HFFc6 (cell line): Measurements from ENCODE around the gene TFF1. TPM values are rescaled to one million over a fixed set of nuclear protein-coding genes. Genes with fewer than 3 reads are reported as not detected.

Experiments
- DNase-seq: peaks from one replicate; pipeline ENCODE4 v3.0.0-alpha.2; 2018
- H3K27ac Mint-ChIP-seq: 2 replicates; pipeline ENCODE4 v1.8.0; 2020; ENCODE audit warnings: mild to moderate bottlenecking, mixed read lengths
- H3K27me3 Mint-ChIP-seq: 2 replicates; pipeline ENCODE4 v1.8.0; 2021; ENCODE audit warnings: mild to moderate bottlenecking, moderate library complexity, mixed read lengths; ENCODE audit not compliant: insufficient read depth
- H3K36me3 Mint-ChIP-seq: 2 replicates; pipeline ENCODE4 v1.8.0; 2021; ENCODE audit warnings: low read depth, mixed read lengths
- H3K4me1 Mint-ChIP-seq: 2 replicates; pipeline ENCODE4 v1.8.0; 2020; ENCODE audit warnings: low read depth, mixed read lengths
- H3K4me3 Mint-ChIP-seq: 2 replicates; pipeline ENCODE4 v1.8.0; 2020; ENCODE audit warnings: mild to moderate bottlenecking, moderate library complexity, mixed read lengths
- H3K9me3 Mint-ChIP-seq: 2 replicates; pipeline ENCODE4 v1.8.0; 2020; ENCODE audit warnings: mild to moderate bottlenecking, mixed read lengths
- total RNA-seq, 6 experiments: library from RNA; stranded (reverse); fragmentation: NEBNext Ultra II Directional; extraction: Animal tissue kit (Norgen Biotek cat#: 25700); gene quantifications; 2 replicates in 1 of 6; 3 replicates in 5 of 6; pipeline ENCODE4 v1.2.3, GENCODE V29; 2021
- TF ChIP-seq, protein P1 (sequence below): fragments of 200-600 bp; sonication (generic); IDR thresholded peaks from 2 replicates; pipeline ENCODE4 v1.5.0; 2021; ENCODE audit warnings: antibody characterized with exemption, mild to moderate bottlenecking

TFF1 gene
- total RNA-seq, 6 experiments from 2014 or later, result not detected

DNA sequence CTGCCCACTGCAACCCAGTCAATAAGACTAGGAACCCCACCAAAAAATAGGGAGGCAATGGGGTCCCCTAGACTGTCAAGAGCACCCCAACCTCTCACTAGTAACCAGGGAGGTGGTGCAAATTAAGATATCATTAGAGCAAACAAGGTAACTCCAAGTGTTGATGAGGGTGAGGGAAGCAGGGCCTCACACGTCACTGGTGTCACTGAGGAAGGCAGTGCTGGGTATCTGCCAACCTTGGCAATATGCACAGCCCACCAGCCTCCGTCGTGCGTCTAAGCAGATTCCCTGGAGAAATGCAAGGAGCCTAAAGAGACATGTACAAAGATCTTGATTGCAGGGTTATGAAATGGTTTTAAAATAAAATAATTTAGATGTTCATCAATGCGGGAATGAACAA, 41.1 kb upstream of the TFF1 start:
- Mint-ChIP-seq H3K27ac (no peak overlapping the region), H3K27me3 (no peaks in the 10 kb centered on the region), H3K9me3 (peaks cover 32% of the 10 kb centered on the region), H3K4me1 (no peaks in the 10 kb centered on the region), H3K4me3 (no peak overlapping the region), H3K36me3 (no peaks in the 10 kb centered on the region)
- TF ChIP-seq, protein P1, sequence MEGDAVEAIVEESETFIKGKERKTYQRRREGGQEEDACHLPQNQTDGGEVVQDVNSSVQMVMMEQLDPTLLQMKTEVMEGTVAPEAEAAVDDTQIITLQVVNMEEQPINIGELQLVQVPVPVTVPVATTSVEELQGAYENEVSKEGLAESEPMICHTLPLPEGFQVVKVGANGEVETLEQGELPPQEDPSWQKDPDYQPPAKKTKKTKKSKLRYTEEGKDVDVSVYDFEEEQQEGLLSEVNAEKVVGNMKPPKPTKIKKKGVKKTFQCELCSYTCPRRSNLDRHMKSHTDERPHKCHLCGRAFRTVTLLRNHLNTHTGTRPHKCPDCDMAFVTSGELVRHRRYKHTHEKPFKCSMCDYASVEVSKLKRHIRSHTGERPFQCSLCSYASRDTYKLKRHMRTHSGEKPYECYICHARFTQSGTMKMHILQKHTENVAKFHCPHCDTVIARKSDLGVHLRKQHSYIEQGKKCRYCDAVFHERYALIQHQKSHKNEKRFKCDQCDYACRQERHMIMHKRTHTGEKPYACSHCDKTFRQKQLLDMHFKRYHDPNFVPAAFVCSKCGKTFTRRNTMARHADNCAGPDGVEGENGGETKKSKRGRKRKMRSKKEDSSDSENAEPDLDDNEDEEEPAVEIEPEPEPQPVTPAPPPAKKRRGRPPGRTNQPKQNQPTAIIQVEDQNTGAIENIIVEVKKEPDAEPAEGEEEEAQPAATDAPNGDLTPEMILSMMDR, result no peak
- DNase-seq, result no peak

DNA sequence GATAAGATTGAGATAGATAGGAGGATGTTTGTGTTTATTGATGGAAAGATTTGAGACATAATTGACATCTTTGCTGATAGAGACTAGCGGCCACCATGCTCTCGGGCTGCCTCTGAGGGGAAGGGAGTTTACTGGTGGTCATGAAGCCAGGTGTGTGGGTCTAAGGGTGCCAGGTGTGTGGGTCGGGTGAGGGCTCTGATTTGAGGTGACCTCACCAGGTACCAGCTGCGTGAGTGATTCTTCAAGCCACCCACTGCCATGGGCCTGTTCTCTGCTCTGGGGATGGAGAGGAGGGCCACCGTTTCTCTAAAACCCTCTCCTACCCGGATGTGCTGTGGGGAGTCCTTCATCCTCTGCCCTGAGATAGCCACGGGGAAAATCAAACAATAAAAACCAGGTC, 40.5 kb upstream of the TFF1 start:
- DNase-seq, result no peak
- Mint-ChIP-seq H3K9me3 (peaks cover 36% of the 10 kb centered on the region), H3K4me1 (no peaks in the 10 kb centered on the region), H3K27me3 (no peaks in the 10 kb centered on the region), H3K4me3 (no peak overlapping the region), H3K27ac (no peak overlapping the region), H3K36me3 (no peaks in the 10 kb centered on the region)
- TF ChIP-seq, protein P1, result no peak

DNA sequence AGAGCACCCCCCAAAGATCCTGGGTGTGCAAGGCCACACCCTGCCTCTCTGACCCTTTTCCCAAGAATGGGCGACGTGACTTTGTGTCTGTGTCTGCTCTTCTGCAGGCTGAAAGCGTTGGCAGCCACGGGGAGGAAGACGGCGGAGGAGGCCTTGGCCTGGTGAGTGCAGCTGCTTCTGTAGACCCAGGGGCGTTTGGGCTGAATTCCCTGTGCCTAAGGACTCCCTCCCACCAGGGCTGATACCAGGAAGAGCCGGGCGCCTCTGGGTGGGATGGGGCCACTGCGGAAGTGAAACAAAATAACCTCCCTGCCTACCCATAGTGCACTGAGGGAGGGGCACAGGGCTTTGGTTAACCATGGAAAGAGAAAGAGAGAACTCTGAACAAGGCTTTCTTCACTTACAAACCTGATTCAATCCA, 39.9 kb upstream of the TFF1 start:
- Mint-ChIP-seq H3K4me3 (no peak overlapping the region), H3K4me1 (no peaks in the 10 kb centered on the region), H3K27me3 (no peaks in the 10 kb centered on the region), H3K36me3 (no peaks in the 10 kb centered on the region), H3K9me3 (peaks cover 41% of the 10 kb centered on the region), H3K27ac (no peak overlapping the region)
- TF ChIP-seq, protein P1, result no peak
- no peak for DNase-seq

DNA sequence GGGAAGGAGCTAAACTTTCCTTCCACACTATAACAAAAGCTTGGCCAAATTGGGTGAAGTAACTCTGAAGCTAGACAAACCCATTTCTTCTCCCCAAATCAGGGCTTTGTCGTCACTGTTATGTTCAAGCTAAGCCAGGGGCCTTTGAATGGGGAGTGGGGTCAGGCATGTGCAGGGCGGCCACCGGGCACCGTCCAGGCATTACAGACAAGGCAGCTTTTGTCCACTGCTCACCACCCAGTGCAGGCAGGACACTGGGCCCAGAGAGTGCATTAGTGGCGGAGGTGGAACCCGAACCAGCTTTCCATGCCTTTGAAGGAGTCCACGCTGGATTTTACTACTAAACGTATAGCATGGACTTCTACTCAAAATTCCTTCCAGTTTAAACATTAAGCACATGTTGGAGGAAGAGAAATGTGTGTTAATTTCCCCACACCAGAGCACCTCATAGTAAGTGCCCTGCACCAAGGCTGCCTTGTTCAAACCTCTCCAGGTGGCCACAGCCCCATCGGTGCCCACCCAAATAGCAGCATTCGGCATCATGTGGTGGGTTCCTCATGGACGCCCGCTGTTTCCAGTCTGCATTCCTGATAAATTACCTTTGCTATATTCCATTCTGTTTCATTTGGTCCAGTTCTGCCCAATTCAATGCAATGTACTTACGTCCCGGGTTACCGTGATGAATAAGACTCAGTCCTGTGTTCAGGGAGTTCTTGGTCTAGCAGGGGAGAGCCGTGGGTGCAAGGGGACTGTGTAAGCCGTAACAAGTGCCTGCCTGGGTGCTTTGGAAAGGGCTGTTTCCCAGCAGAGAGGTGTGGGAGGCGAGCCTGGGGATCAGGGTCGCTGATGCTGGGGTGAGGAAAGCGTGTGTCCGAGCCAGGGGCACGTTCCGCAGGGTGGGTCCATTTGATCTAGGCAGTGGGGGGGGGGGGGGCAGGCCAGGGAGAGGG, 39.0 kb upstream of the TFF1 start:
- H3K9me3 Mint-ChIP-seq, result peaks cover 41% of the 10 kb centered on the region
- no peaks in the 10 kb centered on the region for H3K4me1 Mint-ChIP-seq
- no peak overlapping the region for H3K4me3 Mint-ChIP-seq
- H3K27me3 Mint-ChIP-seq, result no peaks in the 10 kb centered on the region
- DNase-seq, result no peak
- TF ChIP-seq, protein P1, result no peak
- H3K36me3 Mint-ChIP-seq, result no peaks in the 10 kb centered on the region
- H3K27ac Mint-ChIP-seq, result no peak overlapping the region

DNA sequence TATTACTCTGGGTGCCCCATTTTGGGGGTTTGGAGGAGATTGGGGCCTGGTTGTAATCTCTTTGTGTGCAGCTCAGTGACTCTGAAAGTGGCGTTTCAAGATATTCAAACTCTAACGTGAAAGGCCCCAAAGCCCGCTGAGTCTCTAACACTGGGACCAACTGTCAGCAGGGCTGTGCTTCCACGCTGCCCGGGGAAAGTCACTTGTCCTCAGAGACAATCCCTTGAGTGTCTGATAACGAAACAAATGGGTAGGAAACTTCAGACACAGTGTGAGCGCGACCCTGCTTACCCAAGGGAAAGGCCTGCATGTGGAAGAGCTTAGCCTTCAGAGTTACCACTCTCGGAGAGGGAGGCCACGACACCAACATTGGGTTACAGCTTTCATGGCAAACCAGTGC, 38.2 kb upstream of the TFF1 start:
- H3K27me3 Mint-ChIP-seq, result no peaks in the 10 kb centered on the region
- H3K36me3 Mint-ChIP-seq, result no peaks in the 10 kb centered on the region
- TF ChIP-seq, protein P1, result no peak
- no peak for DNase-seq
- H3K9me3 Mint-ChIP-seq, result peaks cover 36% of the 10 kb centered on the region
- H3K4me3 Mint-ChIP-seq, result no peak overlapping the region
- no peak overlapping the region for H3K27ac Mint-ChIP-seq
- no peaks in the 10 kb centered on the region for H3K4me1 Mint-ChIP-seq
